Measurements from ENCODE around the gene FAM20C. TPM values are rescaled to one million over a fixed set of nuclear protein-coding genes. Genes with fewer than 3 reads are reported as not detected.

Gene FAM20C
- total and polyA plus RNA-seq, 10 of the 15 experiments (the other 5 are each of a cell fraction or from before 2014, with no cell fraction given): 0.44 TPM; not detected in 9

DNA sequence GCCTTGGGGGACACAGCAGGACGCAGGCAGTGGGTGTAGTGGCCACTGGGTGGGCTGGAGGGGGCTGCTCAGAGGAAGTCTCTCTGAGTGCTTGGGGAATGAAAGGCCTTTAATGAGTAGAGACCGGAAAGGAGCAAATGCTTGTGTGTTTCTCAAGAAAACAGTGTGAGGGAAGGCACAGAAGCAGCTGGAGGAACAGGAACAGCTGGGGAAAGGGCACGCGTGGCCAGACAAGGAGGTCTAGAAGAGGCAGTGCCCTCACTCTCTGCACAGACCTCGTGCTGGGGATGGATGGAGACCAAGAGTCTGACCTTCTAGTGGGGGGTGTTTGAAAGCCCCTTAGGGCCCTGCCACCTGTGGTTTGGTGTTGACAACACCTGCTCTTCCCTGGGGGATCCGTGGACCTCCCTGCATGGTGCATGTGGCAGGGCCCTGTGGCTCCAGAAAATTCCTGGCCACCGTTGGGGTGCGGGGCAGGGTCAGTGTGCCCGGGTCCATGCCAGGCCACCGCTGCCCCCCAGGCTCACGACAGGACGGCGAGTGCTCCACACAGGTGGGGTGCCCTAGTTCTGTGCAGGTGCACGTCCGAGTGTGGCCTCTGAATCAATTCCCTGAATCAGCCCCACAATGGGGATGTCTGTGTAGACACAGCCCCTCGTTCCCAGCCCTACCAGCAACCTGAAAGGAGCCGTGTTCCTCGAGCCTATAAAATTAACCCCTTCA, 25.9 kb upstream of the FAM20C start:
- ChIA-PET CTCF (no interaction called here), SMC1A (ENCODE audit: uncharacterized antibody, unreplicated experiment) (no interaction called here), RAD21 (ENCODE audit: unreplicated experiment) (no interaction called here), POLR2A (no interaction called here)
- H3K79me2 ChIP-seq (ENCODE audit: control insufficient read depth, insufficient read depth, low read length): no peaks in the 10 kb centered on the region
- no peaks in the 10 kb centered on the region for H3K27me3 ChIP-seq (replicated peaks in 1 of 2; ENCODE audit: control insufficient read depth in 2 of 2, insufficient read depth in 2 of 2, low read length in 1 of 2)
- no peaks in the 10 kb centered on the region for H3K9me3 ChIP-seq (replicated peaks; ENCODE audit: control insufficient read depth, insufficient read depth, low read length)
- WGBS (ENCODE audit: insufficient coverage, insufficient replicate concordance, low lambda C conversion rate, missing lambda C conversion rate): 32% methylated on average over 18 of the region's 18 CpGs
- no peak overlapping the region for H3K27ac ChIP-seq (ENCODE audit: control insufficient read depth, insufficient read depth)
- H3K4me2 ChIP-seq (ENCODE audit: control insufficient read depth, insufficient read depth): no peak overlapping the region
- in situ Hi-C loops (cut with MboI) (no loop called here), intact Hi-C loops (cut with micrococcal nuclease; ENCODE audit: unreplicated experiment) (no loop called here)
- no TSS peak for BruUV-seq (replicated peaks)
- FAIRE-seq: no peak
- no peak for DNase-seq (ENCODE audit: low read depth, low spot score)
- no peaks in the 10 kb centered on the region for H3K36me3 ChIP-seq (ENCODE audit: control insufficient read depth in 2 of 2, insufficient read depth in 2 of 2, low read length in 1 of 2)
- H4K20me1 ChIP-seq (ENCODE audit: control insufficient read depth, insufficient read depth): no peaks in the 10 kb centered on the region
- H3K9ac ChIP-seq (ENCODE audit: control insufficient read depth, insufficient read depth, low read length): no peak overlapping the region
- no peak overlapping the region for H2AFZ ChIP-seq (ENCODE audit: control insufficient read depth, low read depth, low read length)
- TF ChIP-seq ZNF384 (IDR thresholded peaks at IDR 0.05; ENCODE audit: borderline replicate concordance, low read depth, low read length): no peak
- TF ChIP-seq ZNF24 (IDR thresholded peaks at IDR 0.05): no peak
- TF ChIP-seq CHD1 (IDR thresholded peaks at IDR 0.05; ENCODE audit: low read depth, low read length): no peak
- no peak for TF ChIP-seq RB1 (IDR thresholded peaks at IDR 0.05; ENCODE audit: borderline replicate concordance)
- TF ChIP-seq, protein P1, sequence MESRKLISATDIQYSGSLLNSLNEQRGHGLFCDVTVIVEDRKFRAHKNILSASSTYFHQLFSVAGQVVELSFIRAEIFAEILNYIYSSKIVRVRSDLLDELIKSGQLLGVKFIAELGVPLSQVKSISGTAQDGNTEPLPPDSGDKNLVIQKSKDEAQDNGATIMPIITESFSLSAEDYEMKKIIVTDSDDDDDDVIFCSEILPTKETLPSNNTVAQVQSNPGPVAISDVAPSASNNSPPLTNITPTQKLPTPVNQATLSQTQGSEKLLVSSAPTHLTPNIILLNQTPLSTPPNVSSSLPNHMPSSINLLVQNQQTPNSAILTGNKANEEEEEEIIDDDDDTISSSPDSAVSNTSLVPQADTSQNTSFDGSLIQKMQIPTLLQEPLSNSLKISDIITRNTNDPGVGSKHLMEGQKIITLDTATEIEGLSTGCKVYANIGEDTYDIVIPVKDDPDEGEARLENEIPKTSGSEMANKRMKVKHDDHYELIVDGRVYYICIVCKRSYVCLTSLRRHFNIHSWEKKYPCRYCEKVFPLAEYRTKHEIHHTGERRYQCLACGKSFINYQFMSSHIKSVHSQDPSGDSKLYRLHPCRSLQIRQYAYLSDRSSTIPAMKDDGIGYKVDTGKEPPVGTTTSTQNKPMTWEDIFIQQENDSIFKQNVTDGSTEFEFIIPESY (IDR thresholded peaks at IDR 0.05): no peak
- TF ChIP-seq BRCA1 (IDR thresholded peaks at IDR 0.05; ENCODE audit: low read depth, low read length): no peak
- TF ChIP-seq TCF3 (IDR thresholded peaks at IDR 0.05; ENCODE audit: borderline replicate concordance, insufficient read depth, low read depth, low read length): no peak
- no peak for TF ChIP-seq NRF1 (conservative IDR thresholded peaks at IDR 0.05; ENCODE audit: low read depth, low read length)
- TF ChIP-seq, protein P2, sequence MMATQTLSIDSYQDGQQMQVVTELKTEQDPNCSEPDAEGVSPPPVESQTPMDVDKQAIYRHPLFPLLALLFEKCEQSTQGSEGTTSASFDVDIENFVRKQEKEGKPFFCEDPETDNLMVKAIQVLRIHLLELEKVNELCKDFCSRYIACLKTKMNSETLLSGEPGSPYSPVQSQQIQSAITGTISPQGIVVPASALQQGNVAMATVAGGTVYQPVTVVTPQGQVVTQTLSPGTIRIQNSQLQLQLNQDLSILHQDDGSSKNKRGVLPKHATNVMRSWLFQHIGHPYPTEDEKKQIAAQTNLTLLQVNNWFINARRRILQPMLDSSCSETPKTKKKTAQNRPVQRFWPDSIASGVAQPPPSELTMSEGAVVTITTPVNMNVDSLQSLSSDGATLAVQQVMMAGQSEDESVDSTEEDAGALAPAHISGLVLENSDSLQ (IDR thresholded peaks at IDR 0.05): no peak
- TF ChIP-seq SPI1 (IDR thresholded peaks at IDR 0.05; ENCODE audit: borderline replicate concordance, insufficient read depth, low read depth, low read length): no peak
- TF ChIP-seq, protein P3, sequence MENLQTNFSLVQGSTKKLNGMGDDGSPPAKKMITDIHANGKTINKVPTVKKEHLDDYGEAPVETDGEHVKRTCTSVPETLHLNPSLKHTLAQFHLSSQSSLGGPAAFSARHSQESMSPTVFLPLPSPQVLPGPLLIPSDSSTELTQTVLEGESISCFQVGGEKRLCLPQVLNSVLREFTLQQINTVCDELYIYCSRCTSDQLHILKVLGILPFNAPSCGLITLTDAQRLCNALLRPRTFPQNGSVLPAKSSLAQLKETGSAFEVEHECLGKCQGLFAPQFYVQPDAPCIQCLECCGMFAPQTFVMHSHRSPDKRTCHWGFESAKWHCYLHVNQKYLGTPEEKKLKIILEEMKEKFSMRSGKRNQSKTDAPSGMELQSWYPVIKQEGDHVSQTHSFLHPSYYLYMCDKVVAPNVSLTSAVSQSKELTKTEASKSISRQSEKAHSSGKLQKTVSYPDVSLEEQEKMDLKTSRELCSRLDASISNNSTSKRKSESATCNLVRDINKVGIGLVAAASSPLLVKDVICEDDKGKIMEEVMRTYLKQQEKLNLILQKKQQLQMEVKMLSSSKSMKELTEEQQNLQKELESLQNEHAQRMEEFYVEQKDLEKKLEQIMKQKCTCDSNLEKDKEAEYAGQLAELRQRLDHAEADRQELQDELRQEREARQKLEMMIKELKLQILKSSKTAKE (IDR thresholded peaks at IDR 0.05; ENCODE audit: low read depth, poor library complexity, severe bottlenecking): no peak
- TF ChIP-seq ATF7 (IDR thresholded peaks at IDR 0.05; ENCODE audit: low read depth): no peak
- TF ChIP-seq YBX1 (IDR thresholded peaks at IDR 0.05): no peak
- no peak for TF ChIP-seq MEF2A (IDR thresholded peaks at IDR 0.05; ENCODE audit: insufficient read depth, low read depth, low read length)
- no peak for TF ChIP-seq CEBPB (IDR thresholded peaks at IDR 0.05; ENCODE audit: borderline replicate concordance in 1 of 2, low read depth in 2 of 2, low read length in 2 of 2)
- TF ChIP-seq MXI1 (IDR thresholded peaks at IDR 0.05; ENCODE audit: low read depth, low read length): no peak
- TF ChIP-seq, protein P4, sequence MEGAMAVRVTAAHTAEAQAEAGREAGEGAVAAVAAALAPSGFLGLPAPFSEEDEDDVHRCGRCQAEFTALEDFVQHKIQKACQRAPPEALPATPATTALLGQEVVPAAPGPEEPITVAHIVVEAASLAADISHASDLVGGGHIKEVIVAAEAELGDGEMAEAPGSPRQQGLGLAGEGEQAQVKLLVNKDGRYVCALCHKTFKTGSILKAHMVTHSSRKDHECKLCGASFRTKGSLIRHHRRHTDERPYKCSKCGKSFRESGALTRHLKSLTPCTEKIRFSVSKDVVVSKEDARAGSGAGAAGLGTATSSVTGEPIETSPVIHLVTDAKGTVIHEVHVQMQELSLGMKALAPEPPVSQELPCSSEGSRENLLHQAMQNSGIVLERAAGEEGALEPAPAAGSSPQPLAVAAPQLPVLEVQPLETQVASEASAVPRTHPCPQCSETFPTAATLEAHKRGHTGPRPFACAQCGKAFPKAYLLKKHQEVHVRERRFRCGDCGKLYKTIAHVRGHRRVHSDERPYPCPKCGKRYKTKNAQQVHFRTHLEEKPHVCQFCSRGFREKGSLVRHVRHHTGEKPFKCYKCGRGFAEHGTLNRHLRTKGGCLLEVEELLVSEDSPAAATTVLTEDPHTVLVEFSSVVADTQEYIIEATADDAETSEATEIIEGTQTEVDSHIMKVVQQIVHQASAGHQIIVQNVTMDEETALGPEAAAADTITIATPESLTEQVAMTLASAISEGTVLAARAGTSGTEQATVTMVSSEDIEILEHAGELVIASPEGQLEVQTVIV (IDR thresholded peaks at IDR 0.05; ENCODE audit: borderline replicate concordance, partially characterized antibody): no peak
- H3K4me1 ChIP-seq (ENCODE audit: control insufficient read depth, insufficient read depth, low read length): no peaks in the 10 kb centered on the region
- no peak for ATAC-seq
- no peak overlapping the region for H3K4me3 ChIP-seq
